Astrocyte (in vitro differentiated cells and primary cell): ENCODE measurements around the gene PPP1R1B. TPM values are rescaled to one million over a fixed set of nuclear protein-coding genes. Genes with fewer than 3 reads are reported as not detected.

ENCODE experiments used
- DNase-seq: peaks from one replicate; pipeline ENCODE4 v3.0.0-alpha.2; 2010; ENCODE audit warnings: low read depth
- FAIRE-seq: peaks from 2 replicates; lab custom pipeline; 2011; peaks lifted over from hg19 to GRCh38; lab: Jason Lieb, UNC
- H2AFZ ChIP-seq: 2 replicates; pipeline ENCODE4 v1.6.0; 2012; ENCODE audit warnings: low read depth, low read length, inconsistent platforms
- H3K27ac ChIP-seq: 2 replicates; pipeline ENCODE4 v1.5.1; 2011; ENCODE audit warnings: low read depth, low read length, inconsistent platforms
- H3K27me3 ChIP-seq: 2 replicates; pipeline ENCODE4 v1.6.0; 2011; ENCODE audit warnings: low read length, inconsistent platforms; ENCODE audit not compliant: insufficient read depth
- H3K36me3 ChIP-seq: 2 replicates; pipeline ENCODE4 v1.5.1; 2011; ENCODE audit warnings: low read length, inconsistent platforms; ENCODE audit not compliant: insufficient read depth
- H3K4me1 ChIP-seq: 2 replicates; pipeline ENCODE4 v1.5.1; 2011; ENCODE audit warnings: low read length, inconsistent platforms; ENCODE audit not compliant: insufficient read depth
- H3K4me2 ChIP-seq: 2 replicates; pipeline ENCODE4 v1.6.0; 2012; ENCODE audit warnings: low read length, inconsistent platforms
- H3K4me3 ChIP-seq: 2 replicates; pipeline ENCODE4 v1.5.1; 2011; ENCODE audit warnings: low read depth, mild to moderate bottlenecking, low read length, inconsistent platforms; ENCODE audit not compliant: insufficient read depth
- H3K79me2 ChIP-seq: 2 replicates; pipeline ENCODE4 v1.6.0; 2012; ENCODE audit warnings: mild to moderate bottlenecking, low read length, inconsistent platforms; ENCODE audit not compliant: insufficient read depth
- H3K9ac ChIP-seq: 2 replicates; pipeline ENCODE4 v1.6.0; 2012; ENCODE audit warnings: mild to moderate bottlenecking, low read length, inconsistent platforms
- H3K9me3 ChIP-seq: 2 replicates; pipeline ENCODE4 v1.5.1; 2012; ENCODE audit warnings: low read depth, mild to moderate bottlenecking, low read length, inconsistent platforms; ENCODE audit not compliant: insufficient read depth
- H4K20me1 ChIP-seq: 2 replicates; pipeline ENCODE4 v1.6.0; 2012; ENCODE audit warnings: low read length, inconsistent platforms; ENCODE audit not compliant: insufficient read depth
- H3K27ac Mint-ChIP-seq: one replicate; pipeline ENCODE4 v1.8.0; 2021; ENCODE audit warnings: mild to moderate bottlenecking, mixed read lengths; ENCODE audit not compliant: unreplicated experiment
- H3K27me3 Mint-ChIP-seq: one replicate; pipeline ENCODE4 v1.8.0; 2021; ENCODE audit warnings: low read depth, mixed read lengths; ENCODE audit not compliant: unreplicated experiment
- H3K36me3 Mint-ChIP-seq: one replicate; pipeline ENCODE4 v1.8.0; 2021; ENCODE audit warnings: low read depth, mixed read lengths; ENCODE audit not compliant: unreplicated experiment
- H3K4me1 Mint-ChIP-seq: one replicate; pipeline ENCODE4 v1.8.0; 2021; ENCODE audit warnings: low read depth, mixed read lengths; ENCODE audit not compliant: unreplicated experiment
- H3K4me3 Mint-ChIP-seq: one replicate; pipeline ENCODE4 v1.8.0; 2021; ENCODE audit warnings: mild to moderate bottlenecking, moderate library complexity, mixed read lengths; ENCODE audit not compliant: unreplicated experiment
- H3K9me3 Mint-ChIP-seq: one replicate; pipeline ENCODE4 v1.8.0; 2021; ENCODE audit warnings: mild to moderate bottlenecking, mixed read lengths; ENCODE audit not compliant: unreplicated experiment
- CTCF ChIP-seq: IDR thresholded peaks from 2 replicates; pipeline ENCODE4 v1.5.1; 2011; ENCODE audit warnings: low read depth, mild to moderate bottlenecking, inconsistent platforms, low read length, moderate library complexity; ENCODE audit not compliant: insufficient read depth
- EZH2 ChIP-seq: IDR thresholded peaks from 2 replicates; pipeline ENCODE4 v1.6.1; 2012; ENCODE audit warnings: mild to moderate bottlenecking, low read length, inconsistent platforms; ENCODE audit not compliant: insufficient read depth
- total RNA-seq: library from RNA; stranded (reverse); gene quantifications from 2 replicates; pipeline ENCODE4 v1.2.1, GENCODE V29; 2021

The PPP1R1B gene
- total RNA-seq, 1 donor from 2014 or later: 0.39 TPM

- Mint-ChIP-seq H3K9me3 (no peaks in the 10 kb centered on the region), H3K4me1 (peaks cover 3% of the 10 kb centered on the region), H3K27me3 (peaks cover 43% of the 10 kb centered on the region), H3K27ac (no peak overlapping the region), H3K36me3 (peaks cover 6% of the 10 kb centered on the region), H3K4me3 (no peak overlapping the region)
- TF ChIP-seq EZH2: no peak
- no peak for TF ChIP-seq CTCF
- no peaks in the 10 kb centered on the region for H3K4me1 ChIP-seq
- no peaks in the 10 kb centered on the region for H3K9me3 ChIP-seq
- no peaks in the 10 kb centered on the region for H4K20me1 ChIP-seq
- H3K36me3 ChIP-seq: no peaks in the 10 kb centered on the region
- H3K9ac ChIP-seq: no peak overlapping the region
- no peak for DNase-seq
- no peak overlapping the region for H2AFZ ChIP-seq
- H3K4me3 ChIP-seq: no peak overlapping the region
- no peak overlapping the region for H3K4me2 ChIP-seq
- peaks cover 15% of the 10 kb centered on the region for H3K27me3 ChIP-seq
- no peaks in the 10 kb centered on the region for H3K79me2 ChIP-seq
- no peak for FAIRE-seq
- no peak overlapping the region for H3K27ac ChIP-seq
Observed at GRCh38 chr17:39674702-39675389, 48.1 kb downstream of the PPP1R1B start.

DNA sequence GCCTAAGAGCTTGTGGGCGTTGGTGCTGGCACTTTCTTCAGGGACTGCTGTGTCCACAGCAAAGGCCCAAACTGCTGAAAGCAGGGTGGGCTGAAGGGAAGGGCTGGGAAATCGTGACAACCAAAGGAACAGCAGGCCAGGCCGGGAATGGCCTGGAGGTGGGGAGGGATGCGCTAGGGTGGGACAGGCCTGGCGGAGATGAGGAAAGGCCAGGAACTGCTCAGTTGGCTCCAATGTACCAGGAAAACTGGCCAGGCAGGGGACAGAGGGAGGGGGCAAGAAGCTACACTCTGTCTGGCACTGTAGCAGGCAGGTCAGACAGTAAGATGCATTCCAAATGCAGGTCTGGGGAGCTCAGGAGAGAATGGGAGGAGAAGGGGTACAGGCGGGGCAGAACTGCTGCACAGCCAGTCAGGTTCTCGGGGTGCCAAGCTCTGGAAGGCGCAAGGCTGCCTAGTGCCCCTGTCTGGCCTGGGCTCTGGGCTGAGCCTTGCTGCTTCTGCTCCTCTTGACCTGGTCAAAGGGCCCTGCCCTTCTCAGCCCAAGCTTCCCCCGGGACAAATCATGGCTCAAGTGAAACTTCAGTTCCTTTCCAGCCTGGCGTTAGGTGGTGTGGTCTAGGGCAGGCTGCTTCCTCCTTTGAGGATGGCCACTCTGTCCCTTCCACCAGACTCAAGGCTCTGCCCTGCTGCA lies 48.8 kb downstream of the PPP1R1B start:
- no peak for FAIRE-seq
- Histone ChIP-seq H3K9me3 (no peaks in the 10 kb centered on the region), H3K4me3 (no peak overlapping the region), H3K79me2 (no peaks in the 10 kb centered on the region), H3K27me3 (peaks cover 15% of the 10 kb centered on the region), H3K4me2 (no peak overlapping the region), H3K4me1 (no peaks in the 10 kb centered on the region), H4K20me1 (no peaks in the 10 kb centered on the region), H2AFZ (no peak overlapping the region), H3K27ac (no peak overlapping the region), H3K9ac (no peak overlapping the region), H3K36me3 (no peaks in the 10 kb centered on the region)
- Mint-ChIP-seq H3K9me3 (no peaks in the 10 kb centered on the region), H3K27me3 (peaks cover 41% of the 10 kb centered on the region), H3K36me3 (peaks cover 7% of the 10 kb centered on the region), H3K4me1 (peaks cover 3% of the 10 kb centered on the region), H3K4me3 (no peak overlapping the region), H3K27ac (no peak overlapping the region)
- no peak for DNase-seq
- TF ChIP-seq CTCF: no peak
- no peak for TF ChIP-seq EZH2
